Stimulated activated CD4-positive, alpha-beta T cell treated with anti-CD3 and anti-CD28 coated beads, Interleukin-15, amount 100 ng/mL, for 1 hour (primary cell): ENCODE measurements around the gene SPRY4.
A peak's percentile ranks its signal among the peaks of the same experiment; 100 is the strongest.
"Not testable (repeated sequence)": the region's sequence is repeated elsewhere in the genome, so short reads cannot be mapped to it uniquely, and the experiment has no call there.

Source experiments
- DNase-seq, 2 donors: peaks; one replicate each; pipeline ENCODE4 v3.0.0-alpha.2; 2020; ENCODE audit warnings: low read depth in 1 of 2, low spot score in 1 of 2

SPRY4 gene

GRCh38 chr5:142324871-142325724, at the start of gene SPRY4:
TSS of gene SPRY4 (minus strand) at chr5:142325021. CDS start at chr5:142315108, 9,913 bp downstream.
- peak; percentile 51 to 77 for DNase-seq

GRCh38 chr5:142368529-142368928, 43.7 kb upstream of the SPRY4 start:
- no peak for DNase-seq

GRCh38 chr5:142366007-142366406, 41.2 kb upstream of the SPRY4 start:
- DNase-seq = no peak

GRCh38 chr5:142364251-142365145, 39.7 kb upstream of the SPRY4 start:
- no peak for DNase-seq

GRCh38 chr5:142363619-142363963, 38.8 kb upstream of the SPRY4 start:
- no peak for DNase-seq

- not testable (repeated sequence) for DNase-seq
These were observed 37.4 kb upstream of the SPRY4 start for GRCh38 chr5:142362193-142362592.

GRCh38 chr5:142360607-142361120, 35.8 kb upstream of the SPRY4 start:
- no peak for DNase-seq

- DNase-seq = no peak
These were observed 35.3 kb upstream of the SPRY4 start for GRCh38 chr5:142360051-142360498.

GRCh38 chr5:142358648-142359047, 33.8 kb upstream of the SPRY4 start:
- no peak for DNase-seq

- DNase-seq = no peak
These were observed 33.3 kb upstream of the SPRY4 start for GRCh38 chr5:142358121-142358520.

GRCh38 chr5:142357469-142358090, 32.8 kb upstream of the SPRY4 start:
- DNase-seq = no peak

GRCh38 chr5:142356716-142357468, 32.1 kb upstream of the SPRY4 start:
- DNase-seq = peak; percentile 79 to 91

GRCh38 chr5:142356349-142356715, 31.5 kb upstream of the SPRY4 start:
- DNase-seq = no peak

GRCh38 chr5:142353071-142353472, 28.3 kb upstream of the SPRY4 start:
- DNase-seq = no peak

GRCh38 chr5:142350021-142350420, 25.2 kb upstream of the SPRY4 start:
- DNase-seq = no peak

- DNase-seq = no peak
These were observed 21.9 kb upstream of the SPRY4 start for GRCh38 chr5:142346706-142347105.

- DNase-seq = not testable (repeated sequence)
These were observed 20.1 kb upstream of the SPRY4 start for GRCh38 chr5:142344915-142345314.

GRCh38 chr5:142343531-142343930, 18.7 kb upstream of the SPRY4 start:
- no peak for DNase-seq

GRCh38 chr5:142342128-142342981, 17.5 kb upstream of the SPRY4 start:
- DNase-seq = no peak

GRCh38 chr5:142339781-142340180, 15.0 kb upstream of the SPRY4 start:
- DNase-seq = no peak
